H1 (cell line): ENCODE results near the gene POLDIP2.

Experiments
- GABPA ChIP-seq: IDR thresholded peaks from 2 replicates; pipeline ENCODE4 v1.6.1; 2011; ENCODE audit warnings: mild to moderate bottlenecking, low read length, moderate library complexity, borderline replicate concordance; ENCODE audit not compliant: insufficient read depth
- PHF8 ChIP-seq: fragments of 200-600 bp; sonication (generic); conservative IDR thresholded peaks from 2 replicates; pipeline ENCODE4 v1.7.1; 2012; ENCODE audit warnings: low read depth, mild to moderate bottlenecking, inconsistent platforms, low read length, moderate library complexity
- SUZ12 ChIP-seq: fragments of 200-600 bp; sonication (generic); IDR thresholded peaks from 2 replicates; pipeline ENCODE4 v1.6.1; 2012; ENCODE audit warnings: mild to moderate bottlenecking, inconsistent platforms, low read length, moderate library complexity, mixed read lengths
- TBP ChIP-seq: IDR thresholded peaks from 2 replicates; pipeline ENCODE4 v1.6.1; 2011; ENCODE audit warnings: low read depth, low read length, improper control_type of control experiment

GRCh38 chr17:28327709-28328108 lies 29.6 kb downstream of the POLDIP2 start:
- no peak for TF ChIP-seq GABPA
- no peak for TF ChIP-seq TBP
- TF ChIP-seq PHF8: no peak
- TF ChIP-seq SUZ12: no peak
